HG02870 (cell line): ENCODE results near the gene CALY.

Source experiments
- ATAC-seq: cut with Tn5 transposase; IDR thresholded peaks from one replicate; pipeline ENCODE4 v1.9.1; 2021; ENCODE audit warnings: mild to moderate bottlenecking, moderate library complexity; ENCODE audit not compliant: unreplicated experiment

Gene CALY

GRCh38 chr10:133353202-133353959, 16.7 kb upstream of the CALY start:
- ATAC-seq: no peak

- no peak for ATAC-seq
Observed at GRCh38 chr10:133351408-133352318, 15.0 kb upstream of the CALY start.

- ATAC-seq: no peak
Observed at GRCh38 chr10:133350950-133351329, 14.2 kb upstream of the CALY start.

- ATAC-seq: no peak
Observed at GRCh38 chr10:133350283-133350949, 13.7 kb upstream of the CALY start.

- no peak for ATAC-seq
Observed at GRCh38 chr10:133349577-133350011, 12.9 kb upstream of the CALY start.

- ATAC-seq: no peak
Observed at GRCh38 chr10:133349160-133349568, 12.5 kb upstream of the CALY start.

GRCh38 chr10:133347710-133348517, 11.2 kb upstream of the CALY start:
- ATAC-seq: no peak

GRCh38 chr10:133346413-133346812, 9.7 kb upstream of the CALY start:
- ATAC-seq: no peak

- ATAC-seq: no peak
Observed at GRCh38 chr10:133344236-133344635, 7.5 kb upstream of the CALY start.

GRCh38 chr10:133343558-133343957, 6.9 kb upstream of the CALY start:
- ATAC-seq: no peak

GRCh38 chr10:133342942-133343341, 6.2 kb upstream of the CALY start:
- ATAC-seq: no peak

- ATAC-seq: no peak
Observed at GRCh38 chr10:133341983-133342382, 5.3 kb upstream of the CALY start.

GRCh38 chr10:133339708-133340380, 3.1 kb upstream of the CALY start:
- no peak for ATAC-seq

- no peak for ATAC-seq
Observed at GRCh38 chr10:133338080-133339071, 1.7 kb upstream of the CALY start.

GRCh38 chr10:133337370-133337725, 652 bp upstream of the CALY start:
- ATAC-seq: no peak

- no peak for ATAC-seq
Observed at GRCh38 chr10:133336118-133336576, 549 bp downstream of the CALY start.

GRCh38 chr10:133335246-133336117, 1.2 kb downstream of the CALY start:
- no peak for ATAC-seq
